Astrocyte (in vitro differentiated cells and primary cell): ENCODE measurements around the gene THADA. TPM values are rescaled to one million over a fixed set of nuclear protein-coding genes. Genes with fewer than 3 reads are reported as not detected.
"Not testable (repeated sequence)": the region's sequence is repeated elsewhere in the genome, so short reads cannot be mapped to it uniquely, and the experiment has no call there.

Experiments
- DNase-seq: peaks from one replicate; pipeline ENCODE4 v3.0.0-alpha.2; 2010; ENCODE audit warnings: low read depth
- FAIRE-seq: peaks from 2 replicates; lab custom pipeline; 2011; peaks lifted over from hg19 to GRCh38; lab: Jason Lieb, UNC
- H2AFZ ChIP-seq: 2 replicates; pipeline ENCODE4 v1.6.0; 2012; ENCODE audit warnings: low read depth, low read length, inconsistent platforms
- H3K27ac ChIP-seq: 2 replicates; pipeline ENCODE4 v1.5.1; 2011; ENCODE audit warnings: low read depth, low read length, inconsistent platforms
- H3K27me3 ChIP-seq: 2 replicates; pipeline ENCODE4 v1.6.0; 2011; ENCODE audit warnings: low read length, inconsistent platforms; ENCODE audit not compliant: insufficient read depth
- H3K36me3 ChIP-seq: 2 replicates; pipeline ENCODE4 v1.5.1; 2011; ENCODE audit warnings: low read length, inconsistent platforms; ENCODE audit not compliant: insufficient read depth
- H3K4me1 ChIP-seq: 2 replicates; pipeline ENCODE4 v1.5.1; 2011; ENCODE audit warnings: low read length, inconsistent platforms; ENCODE audit not compliant: insufficient read depth
- H3K4me2 ChIP-seq: 2 replicates; pipeline ENCODE4 v1.6.0; 2012; ENCODE audit warnings: low read length, inconsistent platforms
- H3K4me3 ChIP-seq: 2 replicates; pipeline ENCODE4 v1.5.1; 2011; ENCODE audit warnings: low read depth, mild to moderate bottlenecking, low read length, inconsistent platforms; ENCODE audit not compliant: insufficient read depth
- H3K79me2 ChIP-seq: 2 replicates; pipeline ENCODE4 v1.6.0; 2012; ENCODE audit warnings: mild to moderate bottlenecking, low read length, inconsistent platforms; ENCODE audit not compliant: insufficient read depth
- H3K9ac ChIP-seq: 2 replicates; pipeline ENCODE4 v1.6.0; 2012; ENCODE audit warnings: mild to moderate bottlenecking, low read length, inconsistent platforms
- H3K9me3 ChIP-seq: 2 replicates; pipeline ENCODE4 v1.5.1; 2012; ENCODE audit warnings: low read depth, mild to moderate bottlenecking, low read length, inconsistent platforms; ENCODE audit not compliant: insufficient read depth
- H4K20me1 ChIP-seq: 2 replicates; pipeline ENCODE4 v1.6.0; 2012; ENCODE audit warnings: low read length, inconsistent platforms; ENCODE audit not compliant: insufficient read depth
- H3K27ac Mint-ChIP-seq: one replicate; pipeline ENCODE4 v1.8.0; 2021; ENCODE audit warnings: mild to moderate bottlenecking, mixed read lengths; ENCODE audit not compliant: unreplicated experiment
- H3K27me3 Mint-ChIP-seq: one replicate; pipeline ENCODE4 v1.8.0; 2021; ENCODE audit warnings: low read depth, mixed read lengths; ENCODE audit not compliant: unreplicated experiment
- H3K36me3 Mint-ChIP-seq: one replicate; pipeline ENCODE4 v1.8.0; 2021; ENCODE audit warnings: low read depth, mixed read lengths; ENCODE audit not compliant: unreplicated experiment
- H3K4me1 Mint-ChIP-seq: one replicate; pipeline ENCODE4 v1.8.0; 2021; ENCODE audit warnings: low read depth, mixed read lengths; ENCODE audit not compliant: unreplicated experiment
- H3K4me3 Mint-ChIP-seq: one replicate; pipeline ENCODE4 v1.8.0; 2021; ENCODE audit warnings: mild to moderate bottlenecking, moderate library complexity, mixed read lengths; ENCODE audit not compliant: unreplicated experiment
- H3K9me3 Mint-ChIP-seq: one replicate; pipeline ENCODE4 v1.8.0; 2021; ENCODE audit warnings: mild to moderate bottlenecking, mixed read lengths; ENCODE audit not compliant: unreplicated experiment
- CTCF ChIP-seq: IDR thresholded peaks from 2 replicates; pipeline ENCODE4 v1.5.1; 2011; ENCODE audit warnings: low read depth, mild to moderate bottlenecking, inconsistent platforms, low read length, moderate library complexity; ENCODE audit not compliant: insufficient read depth
- EZH2 ChIP-seq: IDR thresholded peaks from 2 replicates; pipeline ENCODE4 v1.6.1; 2012; ENCODE audit warnings: mild to moderate bottlenecking, low read length, inconsistent platforms; ENCODE audit not compliant: insufficient read depth
- total RNA-seq: library from RNA; stranded (reverse); gene quantifications from 2 replicates; pipeline ENCODE4 v1.2.1, GENCODE V29; 2021

The THADA gene
- total RNA-seq, 1 donor from 2014 or later = 16.2 TPM

GRCh38 chr2:43397411-43397810 is 198.4 kb downstream of the THADA start:
- H4K20me1 ChIP-seq = no peaks in the 10 kb centered on the region
- FAIRE-seq = no peak

GRCh38 chr2:43396344-43396743 is 199.5 kb downstream of the THADA start:
- H3K9ac ChIP-seq, H3K27me3 Mint-ChIP-seq, H3K9me3 ChIP-seq, H3K27ac ChIP-seq, FAIRE-seq, H3K79me2 ChIP-seq, H3K9me3 Mint-ChIP-seq, H3K4me3 Mint-ChIP-seq, H3K4me3 ChIP-seq, DNase-seq, H4K20me1 ChIP-seq, H3K27me3 ChIP-seq, H3K36me3 ChIP-seq, H3K4me2 ChIP-seq, H3K27ac Mint-ChIP-seq, H2AFZ ChIP-seq, H3K4me1 Mint-ChIP-seq: not testable (repeated sequence)
- peaks cover 16% of the 10 kb centered on the region for H3K4me1 ChIP-seq
- H3K36me3 Mint-ChIP-seq = peaks cover 13% of the 10 kb centered on the region

More at GRCh38 chr2:43397411-43397810, 198.4 kb downstream of the THADA start:
- Histone ChIP-seq H3K4me3 (no peak overlapping the region), H3K4me1 (peaks cover 9% of the 10 kb centered on the region), H3K27me3 (no peaks in the 10 kb centered on the region), H3K9me3 (no peaks in the 10 kb centered on the region), H3K79me2 (no peaks in the 10 kb centered on the region), H3K9ac (no peak overlapping the region), H3K4me2 (no peak overlapping the region), H3K36me3 (no peaks in the 10 kb centered on the region), H2AFZ (no peak overlapping the region), H3K27ac (no peak overlapping the region)
- H3K27me3 Mint-ChIP-seq = no peaks in the 10 kb centered on the region
- TF ChIP-seq CTCF (no peak), EZH2 (no peak)
- peaks cover 13% of the 10 kb centered on the region for H3K36me3 Mint-ChIP-seq
- no peak overlapping the region for H3K27ac Mint-ChIP-seq
- H3K4me1 Mint-ChIP-seq = peaks cover 6% of the 10 kb centered on the region
- H3K9me3 Mint-ChIP-seq = no peaks in the 10 kb centered on the region
- no peak overlapping the region for H3K4me3 Mint-ChIP-seq
- DNase-seq = no peak

- Mint-ChIP-seq H3K4me3 (no peak overlapping the region), H3K9me3 (no peaks in the 10 kb centered on the region), H3K27ac (no peak overlapping the region)
Observed at GRCh38 chr2:43393918-43394317, 201.9 kb downstream of the THADA start.

More at GRCh38 chr2:43393918-43394317, 201.9 kb downstream of the THADA start:
- Histone ChIP-seq H3K9me3 (no peaks in the 10 kb centered on the region), H3K27ac (no peak overlapping the region), H3K4me2 (no peak overlapping the region), H3K36me3 (no peaks in the 10 kb centered on the region), H3K79me2 (no peaks in the 10 kb centered on the region), H3K4me1 (peaks cover 6% of the 10 kb centered on the region), H2AFZ (no peak overlapping the region), H4K20me1 (peaks cover 5% of the 10 kb centered on the region), H3K27me3 (no peaks in the 10 kb centered on the region), H3K4me3 (no peak overlapping the region), H3K9ac (no peak overlapping the region)
- Mint-ChIP-seq H3K36me3 (peaks cover 13% of the 10 kb centered on the region), H3K4me1 (peaks cover 4% of the 10 kb centered on the region), H3K27me3 (no peaks in the 10 kb centered on the region)
- DNase-seq (no peak), FAIRE-seq (no peak)
- no peak for TF ChIP-seq CTCF
- TF ChIP-seq EZH2 = no peak
